ENCODE data around the gene PHGDH.

GRCh38 chr1:119778886-119779560, 67.3 kb downstream of the PHGDH start:
- no peak for TF ChIP-seq CTCF (IDR thresholded peaks at IDR 0.05; ENCODE audit: insufficient read depth, low read depth, low read length)
- no peak for TF ChIP-seq EZH2 (IDR thresholded peaks at IDR 0.05; ENCODE audit: insufficient read depth, low read length)

All from astrocyte (in vitro differentiated cells and primary cell).